SH-SY5Y (cell line): ENCODE measurements around the gene BRCC3.

Experiments
- GATA2 ChIP-seq: IDR thresholded peaks from 2 replicates; pipeline ENCODE4 v1.6.1; 2011; ENCODE audit warnings: mild to moderate bottlenecking, low read depth, low read length
- GATA3 ChIP-seq: IDR thresholded peaks from 2 replicates; pipeline ENCODE4 v1.6.1; 2011; ENCODE audit warnings: low read depth, mild to moderate bottlenecking, low read length, moderate library complexity

BRCC3 gene

DNA sequence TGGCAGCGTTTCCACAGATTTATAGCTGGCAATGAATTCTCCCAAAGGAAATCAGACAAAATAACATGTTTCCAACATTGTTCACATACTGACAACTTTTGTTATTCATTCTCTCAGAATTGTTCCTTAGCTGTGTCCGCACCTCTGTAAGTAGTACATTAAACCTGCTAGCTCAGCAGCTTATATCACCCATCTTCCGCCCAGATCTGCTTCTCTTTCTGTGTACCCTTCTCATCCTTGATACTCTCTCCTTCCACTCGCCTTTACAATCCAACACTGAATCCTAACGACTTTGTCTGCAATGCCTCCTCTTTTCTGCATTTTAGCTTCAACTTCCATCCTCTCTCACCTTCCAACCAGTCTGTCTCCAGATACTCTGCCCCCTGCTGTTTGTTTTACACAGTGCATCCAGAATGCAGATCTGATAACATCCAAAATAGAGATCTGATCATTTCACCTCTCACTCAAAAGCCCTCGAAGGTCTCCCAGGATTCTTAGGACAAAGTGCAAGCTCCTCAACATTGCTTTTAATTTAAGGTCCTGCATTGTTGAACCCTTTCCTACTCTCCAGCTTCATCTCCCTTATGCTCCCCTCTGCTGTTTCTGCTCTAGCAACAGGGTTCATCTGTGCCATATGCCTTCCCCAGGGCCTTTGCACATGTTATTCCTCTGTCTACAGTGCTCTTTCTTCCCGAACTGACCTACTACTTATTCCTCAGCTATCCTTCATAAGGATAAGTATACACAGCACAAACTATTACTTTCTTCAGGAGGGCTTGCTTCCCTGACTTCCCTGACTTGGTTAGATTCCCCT lies 77.6 kb downstream of the BRCC3 start:
- TF ChIP-seq GATA3, result peak; percentile 44; the same call in 1 of the 2 replicates
- peak; percentile 63; the same call in 1 of the 2 replicates for TF ChIP-seq GATA2

DNA sequence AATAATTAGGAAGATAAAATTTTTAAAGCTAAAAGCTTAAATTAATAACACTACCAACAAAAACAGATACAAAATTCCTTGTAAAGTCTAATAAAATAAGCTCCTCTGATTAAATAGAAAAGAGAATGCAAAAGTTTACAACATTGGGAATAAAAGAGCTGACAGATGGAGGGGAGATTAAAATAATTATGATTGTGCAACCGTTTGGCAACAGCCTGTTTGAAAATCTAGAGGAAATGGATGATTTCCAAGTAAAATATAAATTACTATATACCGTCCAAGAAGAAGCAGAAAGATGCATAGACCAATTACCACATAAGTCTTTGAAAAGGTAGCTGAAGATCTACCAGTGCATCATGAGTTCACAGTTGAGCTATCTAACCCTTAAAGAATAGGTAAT lies 98.6 kb downstream of the BRCC3 start:
- no peak for TF ChIP-seq GATA3
- no peak for TF ChIP-seq GATA2
